HEK293 (cell line): ENCODE data around the gene DIPK1C.
A peak's percentile ranks its signal among the peaks of the same experiment; 100 is the strongest.

ENCODE experiments used
- BCL11A ChIP-seq: fragments of 450-650 bp; formaldehyde crosslinking; IDR thresholded peaks from 2 replicates; pipeline ENCODE4 v1.5.1; 2016; ENCODE audit warnings: low read depth, missing biosample characterization, missing genetic modification characterization
- KLF1 ChIP-seq: fragments of 450-650 bp; formaldehyde crosslinking; IDR thresholded peaks from 2 replicates; pipeline ENCODE4 v1.5.1; 2016; ENCODE audit warnings: missing biosample characterization, missing genetic modification characterization
- KLF10 ChIP-seq: fragments of 450-650 bp; IDR thresholded peaks from 2 replicates; pipeline ENCODE4 v1.5.1; 2018; ENCODE audit warnings: missing biosample characterization, mild to moderate bottlenecking, missing genetic modification characterization
- ZBTB1 ChIP-seq: fragments of 450-650 bp; formaldehyde crosslinking; IDR thresholded peaks from 2 replicates; pipeline ENCODE4 v1.5.1; 2016; ENCODE audit warnings: missing biosample characterization, missing genetic modification characterization
- ZNF175 ChIP-seq: fragments of 450-650 bp; formaldehyde crosslinking; IDR thresholded peaks from 2 replicates; pipeline ENCODE4 v1.5.1; 2016; ENCODE audit warnings: missing biosample characterization, missing genetic modification characterization
- ZNF23 ChIP-seq: fragments of 450-650 bp; formaldehyde crosslinking; IDR thresholded peaks from 2 replicates; pipeline ENCODE4 v1.5.1; 2016; ENCODE audit warnings: missing biosample characterization, missing genetic modification characterization, borderline replicate concordance
- ZNF24 ChIP-seq: fragments of 450-650 bp; formaldehyde crosslinking; IDR thresholded peaks from 2 replicates; pipeline ENCODE4 v1.5.1; 2016; ENCODE audit warnings: missing biosample characterization, missing genetic modification characterization
- ZNF350 ChIP-seq: fragments of 450-650 bp; formaldehyde crosslinking; IDR thresholded peaks from 2 replicates; pipeline ENCODE4 v1.5.0; 2017; ENCODE audit warnings: missing biosample characterization, mild to moderate bottlenecking, missing genetic modification characterization
- TF ChIP-seq, protein P1 (sequence below): fragments of 450-650 bp; formaldehyde crosslinking; IDR thresholded peaks from 2 replicates; pipeline ENCODE4 v1.5.1; 2016; ENCODE audit warnings: missing biosample characterization, missing genetic modification characterization
- TF ChIP-seq, protein P2 (sequence below): fragments of 450-650 bp; formaldehyde crosslinking; IDR thresholded peaks from 2 replicates; pipeline ENCODE4 v1.5.1; 2016; ENCODE audit warnings: missing biosample characterization, missing genetic modification characterization
- TF ChIP-seq, protein P3 (sequence below): fragments of 450-650 bp; formaldehyde crosslinking; IDR thresholded peaks from 2 replicates; pipeline ENCODE4 v1.5.1; 2016; ENCODE audit warnings: missing biosample characterization, missing genetic modification characterization
- TF ChIP-seq, protein P4 (sequence below): fragments of 450-650 bp; IDR thresholded peaks from 2 replicates; pipeline ENCODE4 v1.5.1; 2018; ENCODE audit warnings: missing biosample characterization, missing genetic modification characterization
- TF ChIP-seq, protein P5 (sequence below): fragments of 450-650 bp; formaldehyde crosslinking; IDR thresholded peaks from 2 replicates; pipeline ENCODE4 v1.5.1; 2016; ENCODE audit warnings: missing biosample characterization, missing genetic modification characterization
- TF ChIP-seq, protein P6 (sequence below): fragments of 450-650 bp; formaldehyde crosslinking; IDR thresholded peaks from 2 replicates; pipeline ENCODE4 v1.5.1; 2017; ENCODE audit warnings: missing biosample characterization, missing genetic modification characterization

DNA sequence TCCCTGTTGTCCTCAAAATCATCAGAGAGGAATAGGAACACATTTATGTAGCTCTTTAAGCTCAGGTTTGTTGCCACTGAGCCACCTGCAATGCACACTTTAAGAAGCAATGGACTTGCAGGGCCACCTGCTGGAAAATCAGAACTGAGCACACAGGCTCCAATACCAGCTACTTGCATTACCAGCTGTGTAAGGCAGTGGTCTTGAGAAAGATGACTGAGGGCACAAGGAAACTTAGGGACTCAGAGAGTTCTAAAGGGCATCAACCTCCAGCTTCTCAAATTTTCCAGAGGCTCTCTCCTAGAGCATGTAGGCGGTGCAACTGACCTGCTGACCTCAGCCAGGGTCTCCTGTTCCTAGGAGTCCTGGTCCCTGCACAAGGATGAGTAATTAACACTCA, 36.6 kb upstream of the DIPK1C start:
- TF ChIP-seq ZNF24 (tag by site-specific recombination): no peak
- TF ChIP-seq, protein P1, sequence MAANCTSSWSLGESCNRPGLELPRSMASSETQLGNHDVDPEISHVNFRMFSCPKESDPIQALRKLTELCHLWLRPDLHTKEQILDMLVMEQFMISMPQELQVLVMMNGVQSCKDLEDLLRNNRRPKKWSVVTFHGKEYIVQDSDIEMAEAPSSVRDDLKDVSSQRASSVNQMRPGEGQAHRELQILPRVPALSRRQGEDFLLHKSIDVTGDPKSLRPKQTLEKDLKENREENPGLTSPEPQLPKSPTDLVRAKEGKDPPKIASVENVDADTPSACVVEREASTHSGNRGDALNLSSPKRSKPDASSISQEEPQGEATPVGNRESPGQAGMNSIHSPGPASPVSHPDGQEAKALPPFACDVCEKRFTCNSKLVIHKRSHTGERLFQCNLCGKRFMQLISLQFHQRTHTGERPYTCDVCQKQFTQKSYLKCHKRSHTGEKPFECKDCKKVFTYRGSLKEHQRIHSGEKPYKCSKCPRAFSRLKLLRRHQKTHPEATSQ (tag by site-specific recombination): no peak
- TF ChIP-seq, protein P2, sequence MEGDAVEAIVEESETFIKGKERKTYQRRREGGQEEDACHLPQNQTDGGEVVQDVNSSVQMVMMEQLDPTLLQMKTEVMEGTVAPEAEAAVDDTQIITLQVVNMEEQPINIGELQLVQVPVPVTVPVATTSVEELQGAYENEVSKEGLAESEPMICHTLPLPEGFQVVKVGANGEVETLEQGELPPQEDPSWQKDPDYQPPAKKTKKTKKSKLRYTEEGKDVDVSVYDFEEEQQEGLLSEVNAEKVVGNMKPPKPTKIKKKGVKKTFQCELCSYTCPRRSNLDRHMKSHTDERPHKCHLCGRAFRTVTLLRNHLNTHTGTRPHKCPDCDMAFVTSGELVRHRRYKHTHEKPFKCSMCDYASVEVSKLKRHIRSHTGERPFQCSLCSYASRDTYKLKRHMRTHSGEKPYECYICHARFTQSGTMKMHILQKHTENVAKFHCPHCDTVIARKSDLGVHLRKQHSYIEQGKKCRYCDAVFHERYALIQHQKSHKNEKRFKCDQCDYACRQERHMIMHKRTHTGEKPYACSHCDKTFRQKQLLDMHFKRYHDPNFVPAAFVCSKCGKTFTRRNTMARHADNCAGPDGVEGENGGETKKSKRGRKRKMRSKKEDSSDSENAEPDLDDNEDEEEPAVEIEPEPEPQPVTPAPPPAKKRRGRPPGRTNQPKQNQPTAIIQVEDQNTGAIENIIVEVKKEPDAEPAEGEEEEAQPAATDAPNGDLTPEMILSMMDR (tag by site-specific recombination): peak; percentile 73
- TF ChIP-seq, protein P3, sequence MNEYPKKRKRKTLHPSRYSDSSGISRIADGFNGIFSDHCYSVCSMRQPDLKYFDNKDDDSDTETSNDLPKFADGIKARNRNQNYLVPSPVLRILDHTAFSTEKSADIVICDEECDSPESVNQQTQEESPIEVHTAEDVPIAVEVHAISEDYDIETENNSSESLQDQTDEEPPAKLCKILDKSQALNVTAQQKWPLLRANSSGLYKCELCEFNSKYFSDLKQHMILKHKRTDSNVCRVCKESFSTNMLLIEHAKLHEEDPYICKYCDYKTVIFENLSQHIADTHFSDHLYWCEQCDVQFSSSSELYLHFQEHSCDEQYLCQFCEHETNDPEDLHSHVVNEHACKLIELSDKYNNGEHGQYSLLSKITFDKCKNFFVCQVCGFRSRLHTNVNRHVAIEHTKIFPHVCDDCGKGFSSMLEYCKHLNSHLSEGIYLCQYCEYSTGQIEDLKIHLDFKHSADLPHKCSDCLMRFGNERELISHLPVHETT: no peak
- TF ChIP-seq, protein P4, sequence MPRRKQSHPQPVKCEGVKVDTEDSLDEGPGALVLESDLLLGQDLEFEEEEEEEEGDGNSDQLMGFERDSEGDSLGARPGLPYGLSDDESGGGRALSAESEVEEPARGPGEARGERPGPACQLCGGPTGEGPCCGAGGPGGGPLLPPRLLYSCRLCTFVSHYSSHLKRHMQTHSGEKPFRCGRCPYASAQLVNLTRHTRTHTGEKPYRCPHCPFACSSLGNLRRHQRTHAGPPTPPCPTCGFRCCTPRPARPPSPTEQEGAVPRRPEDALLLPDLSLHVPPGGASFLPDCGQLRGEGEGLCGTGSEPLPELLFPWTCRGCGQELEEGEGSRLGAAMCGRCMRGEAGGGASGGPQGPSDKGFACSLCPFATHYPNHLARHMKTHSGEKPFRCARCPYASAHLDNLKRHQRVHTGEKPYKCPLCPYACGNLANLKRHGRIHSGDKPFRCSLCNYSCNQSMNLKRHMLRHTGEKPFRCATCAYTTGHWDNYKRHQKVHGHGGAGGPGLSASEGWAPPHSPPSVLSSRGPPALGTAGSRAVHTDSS (tag by site-specific recombination): no peak
- no peak for TF ChIP-seq BCL11A (tag by site-specific recombination)
- TF ChIP-seq KLF1 (tag by site-specific recombination): no peak
- no peak for TF ChIP-seq ZNF350 (tag by site-specific recombination)
- TF ChIP-seq, protein P5, sequence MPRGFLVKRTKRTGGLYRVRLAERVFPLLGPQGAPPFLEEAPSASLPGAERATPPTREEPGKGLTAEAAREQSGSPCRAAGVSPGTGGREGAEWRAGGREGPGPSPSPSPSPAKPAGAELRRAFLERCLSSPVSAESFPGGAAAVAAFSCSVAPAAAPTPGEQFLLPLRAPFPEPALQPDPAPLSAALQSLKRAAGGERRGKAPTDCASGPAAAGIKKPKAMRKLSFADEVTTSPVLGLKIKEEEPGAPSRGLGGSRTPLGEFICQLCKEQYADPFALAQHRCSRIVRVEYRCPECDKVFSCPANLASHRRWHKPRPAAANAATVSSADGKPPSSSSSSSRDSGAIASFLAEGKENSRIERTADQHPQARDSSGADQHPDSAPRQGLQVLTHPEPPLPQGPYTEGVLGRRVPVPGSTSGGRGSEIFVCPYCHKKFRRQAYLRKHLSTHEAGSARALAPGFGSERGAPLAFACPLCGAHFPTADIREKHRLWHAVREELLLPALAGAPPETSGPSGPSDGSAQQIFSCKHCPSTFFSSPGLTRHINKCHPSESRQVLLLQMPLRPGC (tag by site-specific recombination): no peak
- no peak for TF ChIP-seq KLF10
- no peak for TF ChIP-seq ZNF23 (tag by site-specific recombination)
- TF ChIP-seq, protein P6, sequence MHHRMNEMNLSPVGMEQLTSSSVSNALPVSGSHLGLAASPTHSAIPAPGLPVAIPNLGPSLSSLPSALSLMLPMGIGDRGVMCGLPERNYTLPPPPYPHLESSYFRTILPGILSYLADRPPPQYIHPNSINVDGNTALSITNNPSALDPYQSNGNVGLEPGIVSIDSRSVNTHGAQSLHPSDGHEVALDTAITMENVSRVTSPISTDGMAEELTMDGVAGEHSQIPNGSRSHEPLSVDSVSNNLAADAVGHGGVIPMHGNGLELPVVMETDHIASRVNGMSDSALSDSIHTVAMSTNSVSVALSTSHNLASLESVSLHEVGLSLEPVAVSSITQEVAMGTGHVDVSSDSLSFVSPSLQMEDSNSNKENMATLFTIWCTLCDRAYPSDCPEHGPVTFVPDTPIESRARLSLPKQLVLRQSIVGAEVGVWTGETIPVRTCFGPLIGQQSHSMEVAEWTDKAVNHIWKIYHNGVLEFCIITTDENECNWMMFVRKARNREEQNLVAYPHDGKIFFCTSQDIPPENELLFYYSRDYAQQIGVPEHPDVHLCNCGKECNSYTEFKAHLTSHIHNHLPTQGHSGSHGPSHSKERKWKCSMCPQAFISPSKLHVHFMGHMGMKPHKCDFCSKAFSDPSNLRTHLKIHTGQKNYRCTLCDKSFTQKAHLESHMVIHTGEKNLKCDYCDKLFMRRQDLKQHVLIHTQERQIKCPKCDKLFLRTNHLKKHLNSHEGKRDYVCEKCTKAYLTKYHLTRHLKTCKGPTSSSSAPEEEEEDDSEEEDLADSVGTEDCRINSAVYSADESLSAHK (tag by site-specific recombination): no peak
- no peak for TF ChIP-seq ZBTB1
- TF ChIP-seq ZNF175 (tag by site-specific recombination): no peak
